GM19351 (cell line): ENCODE measurements around the gene STRN3.
A peak's percentile ranks its signal among the peaks of the same experiment; 100 is the strongest.
"Not testable (repeated sequence)": the region's sequence is repeated elsewhere in the genome, so short reads cannot be mapped to it uniquely, and the experiment has no call there.

Experiments used
- ATAC-seq: cut with Tn5 transposase; IDR thresholded peaks from one replicate; pipeline ENCODE4 v1.9.1; 2021; ENCODE audit warnings: mild to moderate bottlenecking, moderate library complexity; ENCODE audit not compliant: unreplicated experiment

Gene STRN3

GRCh38 chr14:31003284-31003683 lies 22.9 kb downstream of the STRN3 start:
- no peak for ATAC-seq

GRCh38 chr14:31001339-31001658 lies 24.9 kb downstream of the STRN3 start:
- ATAC-seq: no peak

GRCh38 chr14:31000629-31001338 lies 25.4 kb downstream of the STRN3 start:
- ATAC-seq: no peak

- no peak for ATAC-seq
Measured at GRCh38 chr14:30999038-30999773, 27.0 kb downstream of the STRN3 start.

- ATAC-seq: no peak
Measured at GRCh38 chr14:30998100-30998706, 28.0 kb downstream of the STRN3 start.

GRCh38 chr14:30996892-30997659 lies 29.1 kb downstream of the STRN3 start:
- no peak for ATAC-seq

- ATAC-seq: no peak
Measured at GRCh38 chr14:30995689-30996088, 30.5 kb downstream of the STRN3 start.

- peak; percentile 73 for ATAC-seq
Measured at GRCh38 chr14:30994681-30995620, 31.2 kb downstream of the STRN3 start.

GRCh38 chr14:30993071-30993470 lies 33.1 kb downstream of the STRN3 start:
- ATAC-seq: no peak

- no peak for ATAC-seq
Measured at GRCh38 chr14:30991408-30991807, 34.8 kb downstream of the STRN3 start.

GRCh38 chr14:30990770-30991169 lies 35.4 kb downstream of the STRN3 start:
- no peak for ATAC-seq

GRCh38 chr14:30988509-30988908 lies 37.7 kb downstream of the STRN3 start:
- no peak for ATAC-seq

- ATAC-seq: no peak
Measured at GRCh38 chr14:30985796-30986195, 40.4 kb downstream of the STRN3 start.

GRCh38 chr14:30983858-30984257 lies 42.3 kb downstream of the STRN3 start:
- ATAC-seq: no peak

GRCh38 chr14:30982533-30982932 lies 43.6 kb downstream of the STRN3 start:
- ATAC-seq: no peak

- no peak for ATAC-seq
Measured at GRCh38 chr14:30980980-30981379, 45.2 kb downstream of the STRN3 start.

GRCh38 chr14:30980106-30980704 lies 46.0 kb downstream of the STRN3 start:
- ATAC-seq: not testable (repeated sequence)

- ATAC-seq: no peak
Measured at GRCh38 chr14:30977752-30978151, 48.4 kb downstream of the STRN3 start.

- no peak for ATAC-seq
Measured at GRCh38 chr14:30974628-30975027, 51.6 kb downstream of the STRN3 start.
